Activated effector memory CD4-positive, alpha-beta T cell treated with anti-CD3 and anti-CD28 coated beads, Interleukin-2, amount 50 U/mL, for 16 hours (primary cell): Measurements from ENCODE around the gene TGFBR2.

ENCODE experiments used
- DNase-seq: peaks from one replicate; pipeline ENCODE4 v3.0.0-alpha.2; 2020

The TGFBR2 gene

GRCh38 chr3:30695302-30696061 lies 89.1 kb downstream of the TGFBR2 start:
- DNase-seq = no peak

GRCh38 chr3:30696403-30696819 lies 90.0 kb downstream of the TGFBR2 start:
- no peak for DNase-seq

- DNase-seq = no peak
Observed at GRCh38 chr3:30696896-30697295, 90.5 kb downstream of the TGFBR2 start.

GRCh38 chr3:30698549-30698948 lies 92.1 kb downstream of the TGFBR2 start:
- DNase-seq = no peak

- no peak for DNase-seq
Observed at GRCh38 chr3:30699927-30700326, 93.5 kb downstream of the TGFBR2 start.

- DNase-seq = no peak
Observed at GRCh38 chr3:30700702-30701321, 94.4 kb downstream of the TGFBR2 start.

- no peak for DNase-seq
Observed at GRCh38 chr3:30702038-30702827, 95.8 kb downstream of the TGFBR2 start.

GRCh38 chr3:30702828-30703397 lies 96.5 kb downstream of the TGFBR2 start:
- no peak for DNase-seq

- no peak for DNase-seq
Observed at GRCh38 chr3:30704931-30705890, 98.8 kb downstream of the TGFBR2 start.

- no peak for DNase-seq
Observed at GRCh38 chr3:30707825-30708224, 101.4 kb downstream of the TGFBR2 start.

GRCh38 chr3:30708472-30708871 lies 102.1 kb downstream of the TGFBR2 start:
- DNase-seq = no peak

GRCh38 chr3:30710017-30710416 lies 103.6 kb downstream of the TGFBR2 start:
- DNase-seq = no peak

GRCh38 chr3:30711151-30711550 lies 104.8 kb downstream of the TGFBR2 start:
- no peak for DNase-seq

GRCh38 chr3:30711867-30712266 lies 105.5 kb downstream of the TGFBR2 start:
- DNase-seq = no peak

GRCh38 chr3:30712991-30713390 lies 106.6 kb downstream of the TGFBR2 start:
- no peak for DNase-seq

GRCh38 chr3:30713885-30714503 lies 107.6 kb downstream of the TGFBR2 start:
- DNase-seq = no peak

GRCh38 chr3:30719536-30719935 lies 113.1 kb downstream of the TGFBR2 start:
- DNase-seq = no peak

- DNase-seq = no peak
Observed at GRCh38 chr3:30720586-30721313, 114.3 kb downstream of the TGFBR2 start.

- DNase-seq = no peak
Observed at GRCh38 chr3:30721314-30721634, 114.9 kb downstream of the TGFBR2 start.

GRCh38 chr3:30723211-30723610 lies 116.8 kb downstream of the TGFBR2 start:
- DNase-seq = no peak

- no peak for DNase-seq
Observed at GRCh38 chr3:30724863-30725262, 118.5 kb downstream of the TGFBR2 start.
